8988T (cell line): Measurements from ENCODE around the gene TRDMT1.

ENCODE experiments used
- DNase-seq: peaks from one replicate; pipeline ENCODE4 v3.0.0; 2011

The TRDMT1 gene

DNA sequence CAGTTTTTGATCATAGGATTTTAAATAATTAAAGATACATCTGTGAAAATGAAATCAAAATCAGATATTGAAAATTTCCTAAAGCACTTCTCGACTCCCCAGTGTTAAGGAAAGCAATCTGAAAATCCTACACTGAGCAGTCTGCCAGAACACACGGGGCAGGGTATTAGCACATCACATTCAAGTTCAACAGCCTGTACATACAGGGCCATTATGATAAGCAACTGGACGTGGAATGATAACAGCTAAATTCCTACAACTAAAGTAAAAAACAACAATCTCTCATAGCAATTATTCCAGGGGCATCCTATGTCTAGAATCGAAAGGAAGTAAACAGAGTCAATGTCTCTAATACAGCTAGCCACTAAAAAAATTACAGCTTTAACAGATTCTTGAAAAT is 31.7 kb downstream of the TRDMT1 start:
- no peak for DNase-seq

DNA sequence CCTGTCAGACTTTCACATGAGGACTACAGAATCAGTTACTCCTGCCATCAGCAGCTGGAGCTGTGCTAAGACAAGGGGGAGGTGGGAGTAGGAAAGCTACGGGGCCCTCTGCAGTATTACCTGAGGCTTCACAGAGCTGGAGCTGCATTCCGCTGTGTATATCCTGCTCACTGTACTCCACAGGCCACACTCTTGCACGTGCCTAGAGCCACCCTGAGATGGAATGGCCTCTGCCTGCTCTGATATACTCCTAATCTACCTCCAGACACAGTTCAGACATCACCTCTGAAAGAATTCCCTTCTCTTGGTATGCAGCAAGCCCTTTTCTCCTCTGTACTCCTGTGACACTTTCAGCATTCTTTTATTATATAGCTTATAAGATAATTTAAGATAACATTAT is 34.8 kb downstream of the TRDMT1 start:
- DNase-seq = no peak

DNA sequence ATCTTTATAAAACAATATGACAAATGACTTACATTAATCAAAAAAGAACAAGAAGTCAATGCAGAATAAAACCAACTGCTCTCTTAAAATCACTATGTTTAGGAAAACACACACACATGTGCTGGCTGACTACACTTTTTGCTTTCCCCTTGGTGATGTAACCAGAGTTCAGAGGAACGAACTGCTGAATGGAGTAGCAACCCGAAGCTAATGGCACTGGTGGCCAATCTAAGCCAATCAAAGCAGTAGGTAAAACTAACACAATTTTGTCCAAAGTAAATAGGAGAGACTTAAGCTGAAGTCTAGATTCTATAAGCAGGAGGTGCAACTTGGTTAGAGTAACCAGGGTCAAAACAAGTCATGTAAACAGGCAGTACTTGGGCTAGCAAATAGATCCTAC is 38.6 kb downstream of the TRDMT1 start:
- DNase-seq = no peak

DNA sequence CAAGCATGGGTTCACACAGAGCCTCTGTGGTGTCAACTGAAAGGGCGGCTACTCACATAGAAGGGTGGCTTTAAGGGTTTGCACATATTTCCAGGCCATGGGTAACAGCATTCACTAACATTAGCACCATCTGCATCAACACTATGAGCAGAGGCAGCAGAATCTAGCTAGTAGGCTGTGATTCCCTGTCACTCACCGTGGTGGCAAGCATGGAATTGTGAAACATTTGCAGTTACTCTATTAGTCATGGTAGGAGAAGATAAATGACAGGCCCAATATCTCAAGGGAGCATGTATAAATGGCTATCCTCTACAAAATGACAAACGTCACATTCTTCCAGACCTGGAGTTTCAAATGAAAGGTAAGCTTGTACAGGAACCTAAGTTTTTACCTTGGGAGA is 39.7 kb downstream of the TRDMT1 start:
- DNase-seq = no peak

DNA sequence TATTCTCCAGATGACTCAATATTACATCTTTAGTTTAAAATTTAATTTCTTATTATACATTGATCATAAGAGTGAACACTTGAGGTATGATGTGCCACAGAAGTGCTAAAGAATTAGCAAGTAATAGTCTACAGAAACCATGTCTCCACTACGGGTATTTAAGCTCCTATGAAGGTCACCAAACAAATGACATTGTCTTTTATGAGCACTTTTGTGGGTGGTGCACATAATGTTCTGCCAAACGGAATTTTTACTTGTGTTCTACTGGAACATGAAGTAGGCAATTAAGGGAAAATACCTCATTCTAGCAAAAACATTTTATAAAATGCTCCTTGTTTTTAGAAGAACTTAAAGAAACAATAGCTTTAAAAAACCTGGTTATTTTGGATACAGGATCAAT is 44.4 kb downstream of the TRDMT1 start:
- DNase-seq = no peak

DNA sequence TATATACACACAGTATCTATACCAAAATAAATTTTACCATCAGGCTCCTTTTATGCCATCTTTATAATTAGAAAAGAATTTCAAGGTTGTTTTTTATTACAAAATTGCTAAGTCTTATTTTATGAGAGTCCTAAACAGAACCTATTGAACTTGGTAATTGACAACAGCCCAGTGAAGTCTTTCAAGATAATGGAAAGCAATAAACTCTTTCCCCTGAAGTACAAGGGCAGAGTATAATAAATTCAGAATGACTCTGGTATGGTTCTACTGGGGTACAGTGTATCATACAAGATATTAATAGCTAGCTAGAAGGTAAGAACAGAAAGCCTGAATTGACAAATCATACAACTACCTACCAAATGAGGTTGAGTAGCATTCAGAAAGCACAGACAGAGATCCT is 45.6 kb downstream of the TRDMT1 start:
- no peak for DNase-seq

DNA sequence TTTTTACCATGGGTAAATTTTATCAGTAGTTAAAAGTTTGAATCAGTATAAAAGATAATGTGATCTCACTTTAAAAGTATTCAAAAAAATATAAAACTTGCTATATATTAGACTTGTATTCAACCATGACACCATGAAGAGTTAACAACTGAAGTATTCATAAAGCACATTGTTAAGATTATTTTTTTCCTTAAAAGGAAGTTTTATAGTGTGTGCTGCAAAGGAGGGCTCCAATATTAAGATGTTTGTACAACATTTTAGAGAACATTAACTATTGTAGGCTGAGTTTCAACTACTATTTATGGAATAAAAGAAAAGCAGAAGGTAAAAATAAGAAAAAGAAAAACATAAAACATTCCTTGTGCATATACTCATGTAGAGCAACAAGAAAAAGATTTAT is 47.4 kb downstream of the TRDMT1 start:
- no peak for DNase-seq

DNA sequence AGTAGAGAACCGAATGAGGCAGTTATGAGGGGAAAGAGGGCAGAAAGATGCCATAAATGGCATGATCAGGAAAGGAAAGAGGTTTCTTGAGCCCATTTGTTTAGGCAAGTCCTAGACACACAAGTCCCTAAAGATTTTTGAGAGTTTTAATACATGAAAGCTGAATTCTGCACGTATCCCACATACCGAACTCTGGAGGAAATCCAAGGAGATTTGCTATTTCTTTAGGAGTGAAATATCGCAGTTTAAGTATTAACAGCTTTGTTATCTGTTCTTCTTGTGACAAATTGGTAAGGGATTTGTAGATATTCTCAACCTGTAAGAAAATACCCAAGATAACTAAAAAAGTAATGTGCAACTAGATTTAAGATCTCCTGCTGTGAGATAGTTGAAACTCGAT is 48.2 kb downstream of the TRDMT1 start:
- no peak for DNase-seq

DNA sequence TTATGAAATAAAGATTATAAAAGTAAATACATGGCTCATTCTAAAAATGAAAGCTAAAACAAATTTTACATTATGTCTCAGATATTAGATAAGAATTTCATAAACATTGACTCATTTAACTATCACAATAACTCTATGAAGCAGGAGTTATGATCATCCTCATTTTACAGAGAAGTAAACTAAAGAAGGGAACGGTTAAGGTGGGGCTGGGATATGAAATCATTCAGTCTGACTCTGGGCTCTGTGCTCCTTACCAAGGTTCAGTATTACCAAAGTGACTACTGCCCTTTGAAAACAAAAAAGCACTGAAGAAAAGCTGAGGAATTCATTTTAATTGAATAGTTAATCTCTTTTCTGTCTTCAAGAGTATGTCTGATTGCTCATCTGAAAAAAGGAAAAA is 49.8 kb downstream of the TRDMT1 start:
- no peak for DNase-seq

DNA sequence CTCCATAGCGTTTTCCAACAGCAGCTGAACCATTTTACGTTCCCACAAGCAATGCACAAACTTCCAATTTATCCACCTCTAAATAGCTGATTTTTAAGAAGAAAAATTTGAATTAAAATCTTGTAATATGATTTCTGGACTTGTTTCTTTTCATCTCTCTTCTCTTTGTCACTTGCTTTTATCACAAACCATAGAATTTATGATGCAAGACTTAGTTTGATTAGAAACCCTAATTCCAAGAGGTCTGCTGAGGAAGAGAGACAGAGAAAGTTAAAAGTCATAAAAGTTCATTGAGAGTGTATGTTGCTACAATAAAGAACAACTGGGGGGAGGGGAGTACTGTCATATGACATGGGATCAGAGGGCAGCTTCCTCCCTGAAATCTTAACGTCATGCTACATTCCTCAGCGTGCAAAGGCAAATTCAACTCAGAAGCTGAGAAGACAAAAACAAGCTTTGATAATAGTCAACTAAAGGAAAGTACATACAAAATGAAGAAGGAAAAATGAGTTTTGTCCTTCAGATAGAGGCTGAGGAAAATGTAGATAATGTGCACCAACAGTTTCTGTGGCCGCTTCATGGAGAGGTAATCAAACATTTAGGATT is 53.5 kb downstream of the TRDMT1 start:
- no peak for DNase-seq

DNA sequence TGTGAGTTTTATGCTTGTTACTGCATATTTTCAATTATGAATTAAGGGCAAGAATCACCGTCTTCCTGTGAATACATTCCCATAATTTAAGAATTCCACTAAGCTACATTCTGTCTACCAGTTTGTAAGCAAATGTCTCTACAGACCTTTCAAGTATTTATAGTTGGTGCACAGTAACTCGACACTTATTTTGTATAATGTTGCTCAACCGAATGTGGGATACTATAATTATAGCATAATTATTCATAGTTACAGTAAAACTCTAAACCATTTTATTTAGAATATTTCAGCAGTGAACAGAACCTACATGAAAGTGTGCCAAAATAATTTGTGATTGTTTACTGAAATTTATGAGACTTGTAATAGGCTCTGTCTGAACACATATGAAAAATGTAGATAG is 54.6 kb downstream of the TRDMT1 start:
- no peak for DNase-seq

DNA sequence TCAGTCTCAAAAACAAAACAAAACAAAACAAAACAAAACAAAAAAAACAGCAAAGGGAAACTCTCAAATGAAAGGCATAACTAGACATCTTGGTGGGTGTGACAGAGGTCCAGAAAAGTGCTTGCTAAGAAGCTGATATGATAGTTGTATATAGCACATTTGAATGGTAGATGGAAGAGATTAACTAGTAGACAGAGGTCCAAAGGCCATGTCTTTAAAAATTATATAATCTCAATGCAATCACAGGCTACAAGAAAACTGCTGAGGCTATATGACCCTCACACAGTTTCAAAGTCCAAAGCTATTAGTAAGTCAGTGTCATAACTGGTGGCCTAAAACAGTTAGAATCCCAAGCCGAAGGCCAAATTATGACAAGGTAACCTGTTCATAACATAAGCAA is 56.2 kb downstream of the TRDMT1 start:
- no peak for DNase-seq

DNA sequence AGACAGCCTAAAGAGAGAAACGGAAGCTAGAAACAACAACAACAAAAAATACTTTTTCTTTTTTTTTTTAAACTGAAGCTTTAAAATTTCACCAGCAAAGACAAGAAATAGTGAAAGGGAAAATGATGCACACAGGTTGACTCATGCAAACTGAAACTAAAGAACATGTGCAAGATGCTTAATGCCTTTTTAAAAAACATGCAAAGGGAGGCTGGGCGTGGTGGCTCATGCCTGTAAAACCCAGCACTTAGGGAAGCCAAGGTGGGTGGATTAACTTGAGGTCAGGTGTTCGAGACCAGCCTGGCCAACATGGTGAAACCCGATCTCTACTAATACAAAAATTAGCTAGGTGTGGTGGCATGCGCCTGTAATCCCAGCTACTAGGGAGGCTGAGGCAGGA is 56.7 kb downstream of the TRDMT1 start:
- DNase-seq = no peak

DNA sequence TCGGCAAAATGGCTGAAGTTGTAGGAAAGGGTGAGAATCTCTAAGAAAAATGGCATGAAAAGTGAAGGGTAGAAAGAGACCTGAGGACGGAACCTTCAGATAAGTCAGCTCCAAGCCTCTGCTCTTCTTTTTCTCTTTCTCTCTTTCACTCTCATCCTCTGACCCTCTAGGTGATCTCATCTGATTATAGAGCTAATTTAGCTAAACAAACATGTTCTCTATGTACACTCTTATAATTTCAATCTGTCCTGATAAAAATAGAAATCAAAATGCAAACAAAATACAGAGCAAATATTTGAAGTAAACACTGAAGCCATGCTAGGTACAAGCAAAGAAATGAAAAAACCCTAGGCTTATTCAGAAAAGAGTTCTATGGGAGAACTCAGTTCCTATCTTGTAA is 57.4 kb downstream of the TRDMT1 start:
- no peak for DNase-seq

DNA sequence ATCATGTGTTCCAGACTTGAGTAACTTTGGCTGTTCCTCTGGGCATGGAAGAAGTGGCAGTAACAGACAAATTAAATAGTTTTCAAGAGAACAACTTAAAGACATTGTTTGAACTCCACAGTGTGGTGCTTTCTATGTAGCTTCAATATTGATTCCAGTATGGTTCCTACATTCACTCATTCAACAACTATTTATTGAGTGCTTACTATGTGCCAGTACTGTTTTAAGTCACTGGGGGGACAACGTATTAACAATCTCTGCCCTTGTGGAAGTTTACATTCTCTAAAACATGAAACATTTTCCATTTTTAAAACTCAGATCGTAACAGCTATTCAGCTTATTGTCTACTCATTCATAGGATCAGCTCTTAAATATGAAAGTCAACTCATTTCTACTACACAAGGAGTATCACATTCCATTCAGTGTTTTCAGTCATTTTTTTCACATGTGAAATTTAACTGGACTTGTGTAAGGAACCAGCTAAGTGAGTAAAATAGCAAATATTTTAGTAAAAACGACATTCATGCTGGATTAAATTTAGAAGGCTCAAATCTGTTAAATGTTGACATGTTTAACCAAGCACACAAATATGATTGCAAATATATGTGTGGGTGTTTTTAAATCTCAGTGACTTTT is 58.3 kb downstream of the TRDMT1 start:
- no peak for DNase-seq

DNA sequence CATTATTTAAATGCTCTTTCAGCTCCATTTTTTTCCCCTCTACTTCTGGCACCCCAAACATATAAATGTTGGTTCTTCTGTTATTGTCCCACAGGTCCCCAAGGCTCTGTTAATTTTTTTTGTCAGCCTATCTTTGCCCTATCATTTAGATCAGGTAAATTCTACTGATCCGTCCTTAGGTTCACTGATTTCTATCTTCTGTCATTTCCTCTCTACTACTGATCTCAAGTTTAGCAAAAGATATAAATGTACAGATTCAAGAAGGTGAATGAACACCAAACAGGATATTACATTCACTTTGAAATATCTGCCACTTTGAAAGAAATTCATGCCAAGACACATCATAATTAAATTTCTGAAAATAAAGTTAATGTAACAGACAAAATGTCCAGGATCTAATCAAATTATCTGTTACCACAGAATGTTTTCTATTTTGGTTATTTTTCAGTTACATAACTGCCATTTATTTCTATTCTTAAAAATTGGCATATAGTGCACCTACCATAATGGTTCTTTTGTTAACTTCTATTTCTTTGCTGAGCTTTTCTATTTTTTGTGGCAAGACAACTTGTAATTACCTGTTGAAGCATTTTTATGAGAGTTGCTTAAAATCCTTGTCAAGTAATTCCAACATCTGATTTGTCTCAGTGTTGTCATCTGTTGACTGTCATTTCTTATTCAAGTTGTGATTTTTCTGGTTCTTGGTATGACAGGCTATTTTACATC is 59.8 kb downstream of the TRDMT1 start:
- DNase-seq = no peak

DNA sequence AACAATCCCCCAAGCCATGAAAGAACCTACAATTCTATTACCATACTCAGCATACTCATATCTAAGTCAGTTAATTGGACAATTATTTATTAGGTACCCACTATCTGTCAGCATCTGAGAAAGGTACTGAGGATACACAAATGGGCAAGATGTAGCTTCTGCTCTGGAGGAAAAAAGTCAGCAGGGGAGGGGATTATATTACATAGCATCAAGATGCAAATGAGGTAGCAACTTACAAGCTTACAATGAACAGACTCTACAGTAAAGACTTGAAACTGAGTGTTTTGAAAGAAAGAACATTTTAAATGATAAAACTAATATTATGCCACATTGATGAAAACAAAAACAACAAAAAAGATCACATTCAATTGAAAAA is 61.1 kb downstream of the TRDMT1 start:
- no peak for DNase-seq

DNA sequence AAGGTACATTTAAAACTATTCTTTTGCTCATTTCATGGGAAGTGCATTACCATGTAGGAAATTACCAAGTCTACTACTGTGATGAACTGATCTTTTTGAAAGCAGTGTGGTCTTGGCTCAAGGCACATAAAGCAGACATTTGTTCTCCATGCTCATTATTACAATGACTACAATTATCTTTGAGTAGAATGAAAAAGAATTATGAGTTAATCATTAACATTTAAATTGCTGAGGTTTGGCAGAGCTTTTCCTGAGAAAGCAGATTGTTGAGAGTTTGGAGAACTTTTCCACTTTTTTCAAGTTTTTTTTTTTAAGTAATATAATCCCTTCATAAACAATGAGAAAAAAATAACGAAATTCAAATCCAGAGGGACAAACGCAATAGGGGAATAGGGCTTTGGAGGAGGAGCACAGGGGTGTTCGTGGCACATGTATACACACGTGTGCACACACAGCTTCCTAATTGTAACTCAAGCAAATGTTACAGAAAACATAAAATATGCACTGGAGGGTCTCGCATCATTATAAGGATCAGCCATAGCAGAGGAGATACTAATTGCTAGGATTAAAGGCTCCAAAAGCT is 62.9 kb downstream of the TRDMT1 start:
- no peak for DNase-seq

DNA sequence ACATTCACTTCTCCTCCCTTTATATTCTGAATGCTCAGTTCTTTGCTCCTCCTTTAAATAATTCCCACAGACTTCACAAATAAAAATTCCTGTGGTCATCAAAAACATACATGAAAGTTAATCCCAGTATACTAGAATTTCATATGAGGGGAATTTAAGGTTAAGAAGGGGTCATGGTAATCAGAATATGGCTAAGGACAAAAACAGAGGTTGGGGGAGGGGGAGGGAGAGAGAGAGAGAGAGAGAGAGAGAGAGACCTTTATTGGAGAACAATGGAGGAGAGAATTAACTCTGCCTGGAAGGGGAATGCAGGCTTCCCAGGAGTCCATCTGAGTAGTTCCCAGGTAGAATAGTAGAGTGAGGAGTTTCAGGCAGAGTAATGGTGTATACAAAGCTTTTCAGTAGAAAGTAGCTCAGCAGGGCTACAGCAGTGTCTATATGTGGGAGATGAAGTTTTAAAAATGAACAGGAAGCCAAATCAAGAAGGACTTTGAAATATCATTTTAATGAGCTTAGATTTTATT is 66.7 kb downstream of the TRDMT1 start:
- DNase-seq = no peak

DNA sequence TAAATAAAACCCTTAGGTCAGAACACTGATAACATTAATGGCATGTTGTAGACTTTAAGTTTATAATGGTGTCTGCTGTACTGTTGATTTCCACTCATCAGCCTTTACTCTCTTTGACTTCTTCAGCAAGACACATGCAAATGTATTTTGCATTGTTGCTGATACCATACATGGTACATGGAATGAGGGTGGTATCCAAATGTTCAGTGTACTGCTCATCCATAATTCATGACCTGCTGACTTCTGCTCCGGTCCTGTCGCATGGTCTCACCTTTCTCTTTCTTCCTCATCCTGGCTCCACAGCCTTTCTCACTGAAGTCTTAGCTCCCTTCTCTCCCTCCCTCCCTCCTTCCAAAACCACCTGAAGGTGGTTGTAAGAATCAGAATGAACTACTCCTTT is 67.2 kb downstream of the TRDMT1 start:
- no peak for DNase-seq

DNA sequence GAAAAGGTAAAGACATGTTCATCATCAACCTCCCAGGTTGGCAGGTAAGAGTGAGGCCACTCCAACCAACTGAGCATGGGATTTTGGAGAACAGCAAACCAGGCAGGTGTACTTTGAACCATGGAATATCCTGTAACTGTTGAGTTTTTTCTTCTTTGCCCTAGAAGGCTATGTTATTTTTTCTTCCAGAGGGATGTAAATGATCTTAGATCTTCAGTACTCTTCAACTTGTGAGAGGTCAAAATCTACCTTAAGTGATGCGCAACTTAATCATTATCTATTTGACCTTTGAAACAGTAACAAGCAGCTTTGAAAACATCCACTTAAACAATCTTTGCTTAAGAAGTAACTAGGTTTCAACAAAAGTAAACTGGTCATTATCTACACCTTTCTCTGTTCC is 71.7 kb downstream of the TRDMT1 start, which contains the start of gene CUBN:
Gene CUBN, minus strand, starts transcription at position 71 of the 400 bp plus-strand sequence. Its CDS starts 46 bp downstream, at position 25.
- DNase-seq = no peak

DNA sequence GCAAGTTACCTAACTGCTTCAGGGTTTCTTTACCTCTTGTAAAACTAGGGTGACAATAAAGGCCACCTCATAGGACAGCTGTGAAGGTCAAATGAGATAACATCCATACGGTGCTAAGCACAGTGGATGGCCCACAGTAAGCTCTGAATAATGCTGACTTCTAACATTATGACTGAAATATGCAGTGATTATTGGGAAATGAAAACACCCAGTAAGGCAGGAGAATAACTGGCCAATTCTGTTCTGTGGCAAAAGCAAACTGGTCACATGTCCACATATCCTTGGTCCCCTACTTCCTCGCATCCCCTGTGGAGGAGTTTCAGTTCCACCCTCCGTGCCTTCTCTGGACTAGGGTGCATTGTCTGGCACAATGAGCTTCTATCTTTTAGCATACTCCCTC is 73.2 kb downstream of the TRDMT1 start:
- DNase-seq = no peak

DNA sequence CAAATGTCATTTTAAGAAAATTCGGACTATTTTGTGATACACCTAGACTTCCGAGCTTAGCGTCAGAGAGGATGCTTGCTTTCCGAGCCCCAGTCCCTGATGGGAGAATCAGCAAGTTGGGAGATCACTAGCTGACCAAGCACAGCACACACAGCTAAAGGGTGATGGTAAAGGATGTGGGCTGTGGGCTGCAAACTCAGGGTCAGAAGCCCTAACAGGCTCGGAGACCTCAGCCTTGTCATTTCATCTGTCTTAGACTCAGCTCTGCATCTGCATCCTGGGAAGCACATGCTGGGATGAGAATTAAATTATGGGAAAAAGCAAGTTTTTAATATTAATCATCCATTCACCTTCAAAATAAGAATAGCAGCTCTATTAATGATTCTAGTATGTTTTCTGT is 75.1 kb downstream of the TRDMT1 start:
- DNase-seq = no peak
